ENCODE results near the gene HSPA6. TPM values are rescaled to one million over a fixed set of nuclear protein-coding genes. Genes with fewer than 3 reads are reported as not detected.
"Not testable (repeated sequence)": the region's sequence is repeated elsewhere in the genome, so short reads cannot be mapped to it uniquely, and the experiment has no call there.

The HSPA6 gene
- polyA plus RNA-seq, 2 of the 4 experiments (the other 2 are of a cell fraction): 0.50 to 0.58 TPM

DNA sequence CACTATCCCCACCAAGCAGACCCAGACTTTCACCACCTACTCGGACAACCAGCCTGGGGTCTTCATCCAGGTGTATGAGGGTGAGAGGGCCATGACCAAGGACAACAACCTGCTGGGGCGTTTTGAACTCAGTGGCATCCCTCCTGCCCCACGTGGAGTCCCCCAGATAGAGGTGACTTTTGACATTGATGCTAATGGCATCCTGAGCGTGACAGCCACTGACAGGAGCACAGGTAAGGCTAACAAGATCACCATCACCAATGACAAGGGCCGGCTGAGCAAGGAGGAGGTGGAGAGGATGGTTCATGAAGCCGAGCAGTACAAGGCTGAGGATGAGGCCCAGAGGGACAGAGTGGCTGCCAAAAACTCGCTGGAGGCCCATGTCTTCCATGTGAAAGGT lies 1.6 kb downstream of the HSPA6 start:
- H3K4me2 ChIP-seq; H3K4me3 ChIP-seq; H3K4me1 ChIP-seq; POLR2A ChIA-PET; FAIRE-seq; ATAC-seq; DNase-seq (ENCODE audit: low read depth in 1 of 2, low spot score in 1 of 2); H3K27ac ChIP-seq; CTCF ChIA-PET; H3K9me3 ChIP-seq: not testable (repeated sequence)
- 82% methylated on average over 6 of the region's 7 CpGs for WGBS (ENCODE audit: missing lambda C conversion rate)

DNA sequence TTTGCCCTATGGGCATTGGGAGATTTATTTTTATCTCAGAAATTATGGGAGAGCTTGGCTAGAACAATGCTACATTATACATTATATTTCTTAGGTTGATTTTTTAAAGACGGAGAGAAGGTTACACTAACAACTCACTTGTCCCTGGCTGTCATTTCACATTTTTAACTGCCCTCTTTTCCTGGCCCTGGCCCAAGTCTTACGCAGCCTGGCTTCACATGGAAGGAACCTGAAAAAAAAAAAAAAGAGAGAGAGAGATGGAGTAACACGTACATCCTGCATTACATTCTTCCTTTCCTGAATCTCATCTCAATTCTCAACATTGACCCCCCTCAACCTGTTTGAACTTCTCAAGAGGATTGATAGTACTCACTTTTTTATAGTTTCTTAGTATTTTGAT lies 4.2 kb downstream of the HSPA6 start:
- 30% methylated on average over 3 of the region's 3 CpGs for WGBS (ENCODE audit: missing lambda C conversion rate)
- H3K9me3 ChIP-seq; H3K27ac ChIP-seq; POLR2A ChIA-PET; ATAC-seq; FAIRE-seq; H3K4me1 ChIP-seq; DNase-seq (ENCODE audit: low read depth in 1 of 2, low spot score in 1 of 2); CTCF ChIA-PET; H3K4me3 ChIP-seq: not testable (repeated sequence)
- H3K4me2 ChIP-seq: peak overlapping the region; percentile 100; the same call in 2 of the 3 replicates

DNA sequence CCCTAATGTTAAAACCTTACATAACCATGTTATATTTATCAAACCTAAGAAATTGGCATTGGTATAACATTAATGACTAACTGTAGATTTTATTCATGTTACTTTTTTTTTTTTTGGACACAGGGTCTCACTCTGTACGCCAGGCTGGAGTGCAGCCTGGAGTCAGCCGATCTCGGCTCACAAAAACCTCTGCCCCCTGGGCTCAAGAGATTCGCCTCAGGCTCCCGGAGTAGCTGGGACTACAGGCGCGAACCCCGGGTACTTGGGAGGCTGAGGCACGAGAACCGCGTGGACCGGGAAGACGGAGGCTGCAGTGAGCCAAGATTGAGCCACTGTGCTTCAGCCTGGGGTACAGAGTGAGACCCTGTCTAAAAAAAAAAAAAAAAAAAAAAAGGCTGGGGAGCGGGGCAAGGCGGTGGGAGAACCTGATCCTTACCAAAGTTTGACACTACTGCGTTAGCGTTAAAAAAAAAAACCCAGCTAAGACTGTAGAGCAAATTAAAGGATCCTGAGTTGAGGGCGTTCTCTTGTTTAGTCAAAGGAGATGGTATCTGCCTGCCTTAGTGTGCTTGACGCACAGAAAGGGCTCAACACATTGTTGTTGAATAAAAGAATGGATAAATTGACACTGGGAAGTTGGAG lies 5.2 kb downstream of the HSPA6 start:
- H3K4me2 ChIP-seq: peak overlapping the region; percentile 100
- FAIRE-seq, H3K4me1 ChIP-seq, POLR2A ChIA-PET, H3K9me3 ChIP-seq: not testable (repeated sequence)
- peak overlapping the region; percentile 50 for H3K4me3 ChIP-seq
- 5% methylated on average over 17 of the region's 19 CpGs for WGBS (ENCODE audit: missing lambda C conversion rate)
- DNase-seq (ENCODE audit: low read depth in 1 of 2, low spot score in 1 of 2) (peak in 1 of 2 experiments; percentile 17), ATAC-seq (peak in 1 of 2 experiments; percentile 35; a peak in 3 of 6 replicates)
- CTCF ChIA-PET: interaction anchor here (0.6 to 2.2 kb wide), 2 partner anchors 42 to 509 kb away, joined by 4 to 5 read pairs; no protein-coding TSS in a partner anchor
- peak overlapping the region; percentile 19 to 37; a peak in 2 of 6 replicates for H3K27ac ChIP-seq

DNA sequence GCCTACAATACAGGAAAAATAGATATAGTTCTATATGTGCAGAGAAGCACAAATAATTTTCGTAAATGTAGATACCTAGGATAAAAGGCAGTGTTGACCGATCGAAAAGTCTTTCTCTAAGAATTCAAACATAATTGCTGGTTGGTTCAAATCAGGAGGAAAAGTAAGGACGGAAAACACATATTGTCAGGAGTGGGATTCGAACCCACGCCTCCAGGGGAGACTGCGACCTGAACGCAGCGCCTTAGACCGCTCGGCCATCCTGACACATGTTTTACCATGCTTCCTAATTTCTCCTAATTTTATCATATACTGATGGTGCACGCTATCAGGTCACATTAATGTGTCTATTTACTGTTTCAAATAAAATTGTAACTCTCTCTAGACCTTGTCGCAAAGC lies 5.8 kb downstream of the HSPA6 start:
- Histone ChIP-seq H3K4me3 (peak overlapping the region; percentile 50), H3K27ac (peak overlapping the region; percentile 31 to 77; a peak in 5 of 6 replicates), H3K4me2 (peak overlapping the region; percentile 100)
- H3K9me3 ChIP-seq, FAIRE-seq, H3K4me1 ChIP-seq: not testable (repeated sequence)
- DNase-seq (ENCODE audit: low read depth in 1 of 2, low spot score in 1 of 2): peak; percentile 43 to 80
- under 1% methylated on average over 13 of the region's 13 CpGs for WGBS (ENCODE audit: missing lambda C conversion rate)
- TF ChIP-seq SMC3 (IDR thresholded peaks at IDR 0.05) (0 out of 3 replicates have a peak, but pooled peaks have one; percentile 7), SREBF2 (IDR thresholded peaks at IDR 0.05) (peak; percentile 71)
- TF ChIP-seq, protein P1, sequence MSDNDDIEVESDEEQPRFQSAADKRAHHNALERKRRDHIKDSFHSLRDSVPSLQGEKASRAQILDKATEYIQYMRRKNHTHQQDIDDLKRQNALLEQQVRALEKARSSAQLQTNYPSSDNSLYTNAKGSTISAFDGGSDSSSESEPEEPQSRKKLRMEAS (IDR thresholded peaks at IDR 0.05): peak; percentile 39
- ChIA-PET POLR2A (interaction anchor here (0.9 to 2.0 kb wide), 2 partner anchors 197 to 209 kb away, joined by 4 to 8 read pairs; no protein-coding TSS in a partner anchor), CTCF (interaction anchor here (0.6 to 2.2 kb wide), 5 partner anchors 43 to 509 kb away, joined by 3 to 7 read pairs (median 4); no protein-coding TSS in a partner anchor)
- peak; percentile 54 to 81 for ATAC-seq

GRCh38 chr1:161530671-161531641 lies 6.6 kb downstream of the HSPA6 start:
- FAIRE-seq (peak; percentile 93), ATAC-seq (peak; percentile 84 to 86), DNase-seq (ENCODE audit: low read depth in 1 of 2, low spot score in 1 of 2) (peak; percentile 83 to 94)
- Histone ChIP-seq H3K4me2 (peak overlapping the region; percentile 100), H3K4me3 (peak overlapping the region; percentile 50), H3K27ac (peak overlapping the region; percentile 45 to 77)
- ChIA-PET POLR2A (interaction anchor here (0.9 to 2.0 kb wide), 3 partner anchors 196 to 219 kb away, joined by 4 to 8 read pairs (median 5); partner anchors contain the start of gene DUSP12), CTCF (interaction anchor here (0.8 to 2.2 kb wide), 7 partner anchors 9 to 211 kb away, joined by 3 to 7 read pairs (median 3); no protein-coding TSS in a partner anchor)
- 1% methylated on average over 44 of the region's 56 CpGs for WGBS (ENCODE audit: missing lambda C conversion rate)
- not testable (repeated sequence) for H3K4me1 ChIP-seq; H3K9me3 ChIP-seq; TF ChIP-seq FOSL2 (IDR thresholded peaks at IDR 0.05)
- TF ChIP-seq JUN (IDR thresholded peaks at IDR 0.05) (peak in 1 of 2 experiments; percentile 49; a peak in 2 of 5 replicates), SREBF2 (IDR thresholded peaks at IDR 0.05) (peak; percentile 82), FOSL2 (CRISPR knock-in tag; IDR thresholded peaks at IDR 0.05) (peak; percentile 28; the same call in 1 of the 2 replicates), PHF8 (IDR thresholded peaks at IDR 0.05; ENCODE audit: borderline replicate concordance, low read depth) (peak; percentile 17; the same call in 1 of the 2 replicates), MAFK (IDR thresholded peaks at IDR 0.05; ENCODE audit: partially characterized antibody) (peak; percentile 5), SMC3 (IDR thresholded peaks at IDR 0.05) (0 out of 3 replicates have a peak, but pooled peaks have one; percentile 21)
- TF ChIP-seq, protein P2, sequence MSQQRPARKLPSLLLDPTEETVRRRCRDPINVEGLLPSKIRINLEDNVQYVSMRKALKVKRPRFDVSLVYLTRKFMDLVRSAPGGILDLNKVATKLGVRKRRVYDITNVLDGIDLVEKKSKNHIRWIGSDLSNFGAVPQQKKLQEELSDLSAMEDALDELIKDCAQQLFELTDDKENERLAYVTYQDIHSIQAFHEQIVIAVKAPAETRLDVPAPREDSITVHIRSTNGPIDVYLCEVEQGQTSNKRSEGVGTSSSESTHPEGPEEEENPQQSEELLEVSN (IDR thresholded peaks at IDR 0.05; ENCODE audit: borderline replicate concordance, low read depth): 0 out of 2 replicates have a peak, but pooled peaks have one; percentile 68
- TF ChIP-seq, protein P1 (IDR thresholded peaks at IDR 0.05): peak; percentile 77
- TF ChIP-seq, protein P3, sequence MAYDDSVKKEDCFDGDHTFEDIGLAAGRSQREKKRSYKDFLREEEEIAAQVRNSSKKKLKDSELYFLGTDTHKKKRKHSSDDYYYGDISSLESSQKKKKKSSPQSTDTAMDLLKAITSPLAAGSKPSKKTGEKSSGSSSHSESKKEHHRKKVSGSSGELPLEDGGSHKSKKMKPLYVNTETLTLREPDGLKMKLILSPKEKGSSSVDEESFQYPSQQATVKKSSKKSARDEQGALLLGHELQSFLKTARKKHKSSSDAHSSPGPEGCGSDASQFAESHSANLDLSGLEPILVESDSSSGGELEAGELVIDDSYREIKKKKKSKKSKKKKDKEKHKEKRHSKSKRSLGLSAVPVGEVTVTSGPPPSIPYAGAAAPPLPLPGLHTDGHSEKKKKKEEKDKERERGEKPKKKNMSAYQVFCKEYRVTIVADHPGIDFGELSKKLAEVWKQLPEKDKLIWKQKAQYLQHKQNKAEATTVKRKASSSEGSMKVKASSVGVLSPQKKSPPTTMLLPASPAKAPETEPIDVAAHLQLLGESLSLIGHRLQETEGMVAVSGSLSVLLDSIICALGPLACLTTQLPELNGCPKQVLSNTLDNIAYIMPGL (CRISPR knock-in tag; IDR thresholded peaks at IDR 0.05; ENCODE audit: borderline replicate concordance): peak; percentile 82; the same call in 1 of the 2 replicates

All from A549 (cell line).